Measurements from ENCODE around the gene FYB1. TPM values are rescaled to one million over a fixed set of nuclear protein-coding genes. Genes with fewer than 3 reads are reported as not detected.
A peak's percentile ranks its signal among the peaks of the same experiment; 100 is the strongest.

Gene FYB1
- total and polyA plus RNA-seq, 2 of the 8 experiments (the other 6 are each of a cell fraction or from before 2014, with no cell fraction given), result not detected

DNA sequence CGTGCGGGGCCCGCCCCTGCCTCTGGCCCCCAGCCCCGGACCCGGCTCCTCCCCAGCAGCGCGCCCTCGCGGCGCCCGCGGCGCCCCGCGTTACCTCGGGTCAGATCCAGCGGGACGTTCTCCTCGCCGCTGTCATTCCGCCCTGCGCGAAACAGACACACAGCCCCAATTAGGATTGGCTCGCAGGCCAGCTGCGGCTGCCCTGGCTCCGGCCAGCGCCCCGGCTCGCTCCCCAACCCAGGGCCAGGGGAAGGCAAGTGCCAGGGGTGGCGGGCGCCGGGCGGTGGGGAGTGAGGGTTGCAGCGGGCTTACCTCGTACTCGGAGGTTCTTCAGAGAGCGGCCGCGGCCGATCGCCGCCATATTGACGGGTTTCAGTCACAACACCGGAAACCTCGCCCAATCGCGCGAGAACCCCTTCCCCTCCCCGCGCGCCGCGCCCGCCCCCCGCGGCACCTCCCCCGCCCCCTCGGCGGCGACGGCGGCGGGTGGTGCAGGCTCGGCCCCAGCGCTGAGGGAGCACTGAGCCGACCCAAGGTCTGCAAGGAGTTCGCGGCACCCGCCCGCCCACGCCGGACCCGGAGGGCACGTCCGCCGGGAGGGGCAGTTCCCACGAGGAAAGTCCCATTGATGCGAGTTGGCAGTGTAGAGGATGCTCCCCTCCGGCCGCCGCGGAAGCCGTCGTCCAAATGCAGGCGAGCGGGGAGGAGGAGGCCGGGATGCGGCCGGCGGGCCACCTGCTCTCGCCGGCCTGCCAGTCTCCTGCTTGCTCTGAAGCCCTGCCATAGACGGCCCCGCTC is 145.1 kb downstream of the FYB1 start, which contains the start of gene RICTOR:
Gene RICTOR, minus strand, starts transcription at position 383 of the 798 bp plus-strand sequence. Its CDS starts 22 bp downstream, at position 361.
- DNase-seq (ENCODE audit: low read depth in 1 of 2, low spot score in 2 of 2), result peak; percentile 33 to 92
- peak within 1 kb of the TSS; percentile 94 for H4K5ac ChIP-seq (ENCODE audit: insufficient read length, low read depth, low read length)
- ChIA-PET POLR2A (ENCODE audit: partially characterized antibody) (interaction anchor here (1.5 kb wide), 1 partner anchor 48 kb away, joined by 4 read pairs; no protein-coding TSS in a partner anchor), CTCF (ENCODE audit: partially characterized antibody) (interaction anchor here (0.6 to 1.3 kb wide), 2 partner anchors 81 to 707 kb away, joined by 3 to 4 read pairs; no protein-coding TSS in a partner anchor)
- no peak within 1 kb of the TSS for H2BK15ac ChIP-seq (ENCODE audit: low read length)
- peak within 1 kb of the TSS; percentile 84 for H3K56ac ChIP-seq (replicated peaks; ENCODE audit: insufficient read length, low read depth, low read length)
- H3K27ac ChIP-seq (ENCODE audit: low read depth, low read length), result peak within 1 kb of the TSS; percentile 95
- H4K91ac ChIP-seq (replicated peaks; ENCODE audit: insufficient read length, low read length), result peak within 1 kb of the TSS; percentile 91
- H3K14ac ChIP-seq (ENCODE audit: insufficient read length), result no peak within 1 kb of the TSS
- H3K27me3 ChIP-seq (replicated peaks in 1 of 4; ENCODE audit: control insufficient read depth in 3 of 4, extremely low read depth in 1 of 4, insufficient read depth in 3 of 4, low read length in 3 of 4), result no peaks in the 10 kb centered on the region
- H2BK20ac ChIP-seq (ENCODE audit: low read length), result no peak within 1 kb of the TSS
- H3K79me1 ChIP-seq (ENCODE audit: low read depth, low read length), result no peaks in the 10 kb centered on the region
- H3K23ac ChIP-seq (ENCODE audit: insufficient read length), result peak within 1 kb of the TSS; percentile 97
- peak within 1 kb of the TSS; percentile 79 to 99 (median 91) for H3K4me3 ChIP-seq (ENCODE audit: extremely low read depth in 1 of 4, insufficient read depth in 2 of 4, low read depth in 3 of 4, low read length in 4 of 4)
- H2BK12ac ChIP-seq (ENCODE audit: low read depth, low read length), result peak within 1 kb of the TSS; percentile 60; the same call in 1 of the 2 replicates
- H3K79me2 ChIP-seq (ENCODE audit: control insufficient read depth in 1 of 2, insufficient read depth in 2 of 2, low read length in 2 of 2), result peaks cover 0 to 36% of the 10 kb centered on the region in 2 experiments; a peak in 3 of 4 replicates
- H3K4me2 ChIP-seq (ENCODE audit: insufficient read depth in 1 of 2, low read depth in 2 of 2, low read length in 2 of 2), result peak within 1 kb of the TSS; percentile 74 to 89
- H3K23me2 ChIP-seq (ENCODE audit: low read depth, low read length), result peaks cover 10% of the 10 kb centered on the region
- H3K18ac ChIP-seq (ENCODE audit: extremely low read depth, low read length), result peak within 1 kb of the TSS; percentile 98
- H3K4me1 ChIP-seq (replicated peaks in 1 of 4; ENCODE audit: control insufficient read depth in 3 of 4, insufficient read depth in 4 of 4, low read length in 3 of 4), result no peaks in the 10 kb centered on the region; a peak in 1 of 7 replicates
- H2BK5ac ChIP-seq (ENCODE audit: low read depth, low read length), result peak within 1 kb of the TSS; percentile 93
- peak within 1 kb of the TSS; percentile 70; the same call in 1 of the 2 replicates for H2AFZ ChIP-seq (ENCODE audit: low read length)
- 2% methylated on average over 45 of the region's 94 CpGs; no CpG with 5 or more reads in 1 of the 2 experiments for WGBS, 2 experiments (ENCODE audit: extremely low coverage in 1 of 2, insufficient coverage in 1 of 2, insufficient read length in 1 of 2, insufficient replicate concordance in 2 of 2, low coverage in 1 of 2, low lambda C conversion rate in 2 of 2, missing lambda C conversion rate in 1 of 2)
- H3K36me3 ChIP-seq (ENCODE audit: control insufficient read depth in 2 of 4, insufficient read depth in 4 of 4, low read length in 3 of 4), result no peaks in the 10 kb centered on the region; a peak in 1 of 8 replicates
- H2BK120ac ChIP-seq (replicated peaks; ENCODE audit: low read depth, low read length), result no peak within 1 kb of the TSS
- no peak for FAIRE-seq
- H3K4ac ChIP-seq (replicated peaks; ENCODE audit: insufficient read length, low read depth, low read length), result peak within 1 kb of the TSS; percentile 85
- no peaks in the 10 kb centered on the region for H3K9me3 ChIP-seq (ENCODE audit: insufficient read depth in 2 of 2, low read depth in 1 of 2, low read length in 1 of 2)
- no peak within 1 kb of the TSS for H2AK5ac ChIP-seq (ENCODE audit: low read depth, low read length)
- H3K9ac ChIP-seq (replicated peaks in 1 of 4; ENCODE audit: extremely low read depth in 1 of 4, low read depth in 3 of 4, low read length in 3 of 4), result peak within 1 kb of the TSS; percentile 67 to 98 (median 89)
- H4K8ac ChIP-seq (ENCODE audit: extremely low read depth, insufficient read depth, low read length), result peak within 1 kb of the TSS; percentile 98; the same call in 1 of the 2 replicates
- no peaks in the 10 kb centered on the region for H4K20me1 ChIP-seq (replicated peaks in 1 of 2; ENCODE audit: control insufficient read depth in 1 of 2, insufficient read depth in 2 of 2, low read length in 2 of 2)
- TF ChIP-seq NANOG (IDR thresholded peaks at IDR 0.05; ENCODE audit: insufficient read depth, low read depth, low read length, poor library complexity, severe bottlenecking), result no peak
- 0 out of 4 replicates have a peak, but pooled peaks have one; percentile 7 to 14 for TF ChIP-seq SIN3A (conservative IDR thresholded peaks at IDR 0.05 in 1 of 2, IDR thresholded peaks at IDR 0.05 in 1 of 2; ENCODE audit: low read depth in 1 of 2, low read length in 2 of 2)
- TF ChIP-seq KDM1A (IDR thresholded peaks at IDR 0.05; ENCODE audit: borderline replicate concordance, low read length), result no peak; the same call in 1 of the 2 replicates
- TF ChIP-seq MAFK (IDR thresholded peaks at IDR 0.05; ENCODE audit: low read depth, low read length), result no peak
- TF ChIP-seq SAP30 (IDR thresholded peaks at IDR 0.05; ENCODE audit: insufficient read depth, insufficient replicate concordance, low read length), result no peak
- no peak for TF ChIP-seq ATF3 (IDR thresholded peaks at IDR 0.05; ENCODE audit: insufficient read depth, low read depth, low read length)
- no peak for TF ChIP-seq RAD21 (IDR thresholded peaks at IDR 0.05 in 1 of 2, conservative IDR thresholded peaks at IDR 0.05 in 1 of 2; ENCODE audit: low read depth in 2 of 2, low read length in 2 of 2)
- TF ChIP-seq TAF1 (IDR thresholded peaks at IDR 0.05; ENCODE audit: low read depth, low read length), result peak; percentile 83
- TF ChIP-seq BRCA1 (IDR thresholded peaks at IDR 0.05; ENCODE audit: low read depth, low read length), result peak; percentile 77

Data from H1 (cell line).